Measurements from ENCODE around the gene STARD13. TPM values are rescaled to one million over a fixed set of nuclear protein-coding genes. Genes with fewer than 3 reads are reported as not detected.
A peak's percentile ranks its signal among the peaks of the same experiment; 100 is the strongest.

The STARD13 gene, protein sequence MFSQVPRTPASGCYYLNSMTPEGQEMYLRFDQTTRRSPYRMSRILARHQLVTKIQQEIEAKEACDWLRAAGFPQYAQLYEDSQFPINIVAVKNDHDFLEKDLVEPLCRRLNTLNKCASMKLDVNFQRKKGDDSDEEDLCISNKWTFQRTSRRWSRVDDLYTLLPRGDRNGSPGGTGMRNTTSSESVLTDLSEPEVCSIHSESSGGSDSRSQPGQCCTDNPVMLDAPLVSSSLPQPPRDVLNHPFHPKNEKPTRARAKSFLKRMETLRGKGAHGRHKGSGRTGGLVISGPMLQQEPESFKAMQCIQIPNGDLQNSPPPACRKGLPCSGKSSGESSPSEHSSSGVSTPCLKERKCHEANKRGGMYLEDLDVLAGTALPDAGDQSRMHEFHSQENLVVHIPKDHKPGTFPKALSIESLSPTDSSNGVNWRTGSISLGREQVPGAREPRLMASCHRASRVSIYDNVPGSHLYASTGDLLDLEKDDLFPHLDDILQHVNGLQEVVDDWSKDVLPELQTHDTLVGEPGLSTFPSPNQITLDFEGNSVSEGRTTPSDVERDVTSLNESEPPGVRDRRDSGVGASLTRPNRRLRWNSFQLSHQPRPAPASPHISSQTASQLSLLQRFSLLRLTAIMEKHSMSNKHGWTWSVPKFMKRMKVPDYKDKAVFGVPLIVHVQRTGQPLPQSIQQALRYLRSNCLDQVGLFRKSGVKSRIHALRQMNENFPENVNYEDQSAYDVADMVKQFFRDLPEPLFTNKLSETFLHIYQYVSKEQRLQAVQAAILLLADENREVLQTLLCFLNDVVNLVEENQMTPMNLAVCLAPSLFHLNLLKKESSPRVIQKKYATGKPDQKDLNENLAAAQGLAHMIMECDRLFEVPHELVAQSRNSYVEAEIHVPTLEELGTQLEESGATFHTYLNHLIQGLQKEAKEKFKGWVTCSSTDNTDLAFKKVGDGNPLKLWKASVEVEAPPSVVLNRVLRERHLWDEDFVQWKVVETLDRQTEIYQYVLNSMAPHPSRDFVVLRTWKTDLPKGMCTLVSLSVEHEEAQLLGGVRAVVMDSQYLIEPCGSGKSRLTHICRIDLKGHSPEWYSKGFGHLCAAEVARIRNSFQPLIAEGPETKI
- polyA plus RNA-seq (2013, experiment 1 of 2), result 1.7 TPM
- 2.0 TPM for polyA plus RNA-seq (2013, experiment 2 of 2)

DNA sequence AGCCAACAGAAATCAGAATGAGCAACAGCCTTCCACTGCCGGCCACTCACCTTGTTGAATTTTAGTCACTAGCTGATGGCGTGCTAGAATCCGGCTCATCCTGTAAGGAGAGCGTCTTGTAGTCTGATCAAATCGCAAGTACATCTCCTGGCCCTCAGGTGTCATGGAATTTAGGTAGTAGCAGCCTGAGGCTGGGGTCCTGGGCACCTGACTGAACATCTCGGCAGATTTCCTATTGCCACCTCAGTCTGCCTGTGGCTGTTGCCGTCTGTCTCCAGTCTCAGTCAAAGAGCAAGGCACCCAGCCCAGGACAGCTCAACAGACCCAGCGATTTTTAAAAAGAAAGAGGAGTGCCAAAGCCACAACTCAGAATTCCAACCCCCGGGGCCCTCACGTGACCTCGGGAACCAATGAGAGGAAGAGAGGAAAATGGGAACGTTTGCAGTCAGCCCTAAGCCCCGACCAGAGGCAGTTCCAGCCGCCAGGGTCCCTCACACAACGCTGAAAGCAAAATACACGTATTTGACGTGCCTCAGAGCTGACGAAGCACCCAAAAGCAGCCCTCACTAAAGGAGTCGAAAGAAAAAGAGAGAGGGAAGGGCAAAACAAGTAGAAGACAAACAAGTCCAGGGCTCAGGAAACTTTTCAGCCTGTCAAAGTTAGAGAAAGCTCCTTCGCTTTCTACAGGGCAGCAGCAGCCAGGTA lies at the start of gene STARD13:
TSS of gene STARD13 (minus strand) at position 336 of the 705 bp plus-strand sequence. CDS start at position 219, 117 bp downstream.
- Histone ChIP-seq H2AK5ac (ENCODE audit: low read length) (no peak within 1 kb of the TSS), H3K4me3 (ENCODE audit: low read length) (peak within 1 kb of the TSS; percentile 20), H3K27ac (ENCODE audit: low read depth, low read length) (peak within 1 kb of the TSS; percentile 18), H4K8ac (ENCODE audit: low read depth, low read length) (no peak within 1 kb of the TSS), H3K79me1 (ENCODE audit: low read length) (peaks cover 1% of the 10 kb centered on the region), H2BK15ac (replicated peaks; ENCODE audit: low read depth) (no peak within 1 kb of the TSS), H3K9ac (ENCODE audit: low read length) (peak within 1 kb of the TSS; percentile 53), H3K4ac (ENCODE audit: low read depth, low read length) (peak within 1 kb of the TSS; percentile 66), H3K56ac (ENCODE audit: low read length) (peak within 1 kb of the TSS; percentile 92), H4K5ac (ENCODE audit: low read length) (no peak within 1 kb of the TSS), H2BK5ac (ENCODE audit: low read length) (peak within 1 kb of the TSS; percentile 12), H3K36me3 (ENCODE audit: control insufficient read depth, insufficient read depth, low read length) (no peaks in the 10 kb centered on the region), H3K79me2 (ENCODE audit: control insufficient read depth, insufficient read depth, low read length) (no peaks in the 10 kb centered on the region), H3K27me3 (ENCODE audit: insufficient read depth, low read length, poor library complexity) (no peaks in the 10 kb centered on the region), H2BK120ac (ENCODE audit: low read depth, low read length) (no peak within 1 kb of the TSS), H3K4me2 (ENCODE audit: low read length) (peak within 1 kb of the TSS; percentile 63), H3K4me1 (ENCODE audit: control insufficient read depth, low read depth, low read length) (peaks cover 2% of the 10 kb centered on the region), H3K23ac (ENCODE audit: low read length) (no peak within 1 kb of the TSS), H3K18ac (ENCODE audit: low read length) (peak within 1 kb of the TSS; percentile 54)
- no CpG with 5 or more reads among the region's 20 CpGs for WGBS (ENCODE audit: extremely low coverage, insufficient coverage, low lambda C conversion rate)
- DNase-seq, result peak; percentile 98

DNA sequence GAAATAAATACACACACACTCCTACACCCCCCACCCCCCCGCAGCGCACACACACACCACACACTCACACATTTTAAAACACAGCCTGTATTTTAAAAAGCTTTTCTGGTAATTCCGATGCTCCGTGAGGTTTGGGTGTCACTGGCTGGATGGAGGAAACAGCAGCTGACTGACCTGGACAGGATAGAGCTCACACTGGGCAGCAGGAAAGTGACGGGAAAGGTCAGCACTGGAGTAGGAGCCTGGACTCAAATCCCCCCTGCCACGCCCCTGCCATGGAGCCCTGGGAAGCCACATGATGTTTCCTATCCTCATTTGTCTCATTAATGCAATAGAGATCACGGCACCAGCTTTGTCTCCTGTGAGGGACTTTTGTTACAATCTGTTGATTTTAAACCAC lies 49.3 kb upstream of the STARD13 start:
- no peak overlapping the region for H3K27ac ChIP-seq (ENCODE audit: low read depth, low read length)
- no peak overlapping the region for H2BK15ac ChIP-seq (replicated peaks; ENCODE audit: low read depth)
- no peak for DNase-seq
- H3K79me2 ChIP-seq (ENCODE audit: control insufficient read depth, insufficient read depth, low read length), result no peaks in the 10 kb centered on the region
- no peak overlapping the region for H4K8ac ChIP-seq (ENCODE audit: low read depth, low read length)
- H3K18ac ChIP-seq (ENCODE audit: low read length), result no peak overlapping the region
- no peak overlapping the region for H3K4me3 ChIP-seq (ENCODE audit: low read length)
- no peaks in the 10 kb centered on the region for H3K79me1 ChIP-seq (ENCODE audit: low read length)
- no peaks in the 10 kb centered on the region for H3K4me1 ChIP-seq (ENCODE audit: control insufficient read depth, low read depth, low read length)
- no peak overlapping the region for H4K5ac ChIP-seq (ENCODE audit: low read length)
- no CpG with 5 or more reads among the region's 7 CpGs for WGBS (ENCODE audit: extremely low coverage, insufficient coverage, low lambda C conversion rate)
- no peak overlapping the region for H3K4me2 ChIP-seq (ENCODE audit: low read length)
- H3K9ac ChIP-seq (ENCODE audit: low read length), result no peak overlapping the region
- no peak overlapping the region for H2BK120ac ChIP-seq (ENCODE audit: low read depth, low read length)
- H3K4ac ChIP-seq (ENCODE audit: low read depth, low read length), result no peak overlapping the region
- H2BK5ac ChIP-seq (ENCODE audit: low read length), result no peak overlapping the region
- no peak overlapping the region for H2AK5ac ChIP-seq (ENCODE audit: low read length)
- no peak overlapping the region for H3K23ac ChIP-seq (ENCODE audit: low read length)
- no peaks in the 10 kb centered on the region for H3K27me3 ChIP-seq (ENCODE audit: insufficient read depth, low read length, poor library complexity)
- no peak overlapping the region for H3K56ac ChIP-seq (ENCODE audit: low read length)
- no peaks in the 10 kb centered on the region for H3K36me3 ChIP-seq (ENCODE audit: control insufficient read depth, insufficient read depth, low read length)

DNA sequence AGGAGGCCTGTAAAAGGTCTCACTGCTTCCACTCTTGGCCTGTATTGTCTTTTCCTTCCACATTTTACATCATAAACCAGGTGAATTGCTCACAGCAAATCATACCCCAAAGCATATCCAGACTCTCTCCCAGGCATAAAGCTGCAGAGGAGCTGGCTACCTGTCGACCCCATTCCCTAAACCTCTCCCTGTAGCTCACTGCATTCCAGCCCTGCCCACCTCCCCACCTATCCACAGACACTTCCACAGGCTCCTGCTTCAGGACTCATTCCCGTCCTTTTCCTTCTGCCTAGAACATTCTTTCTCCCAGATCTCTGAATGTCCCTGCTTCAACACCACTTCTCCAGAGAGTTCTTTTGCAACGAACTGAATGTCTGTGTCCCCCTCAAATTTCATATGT lies 46.4 kb upstream of the STARD13 start:
- Histone ChIP-seq H4K8ac (ENCODE audit: low read depth, low read length) (no peak overlapping the region), H3K36me3 (ENCODE audit: control insufficient read depth, insufficient read depth, low read length) (no peaks in the 10 kb centered on the region), H3K79me2 (ENCODE audit: control insufficient read depth, insufficient read depth, low read length) (no peaks in the 10 kb centered on the region), H2AK5ac (ENCODE audit: low read length) (no peak overlapping the region), H3K4ac (ENCODE audit: low read depth, low read length) (no peak overlapping the region), H3K9ac (ENCODE audit: low read length) (no peak overlapping the region), H3K27me3 (ENCODE audit: insufficient read depth, low read length, poor library complexity) (no peaks in the 10 kb centered on the region), H2BK5ac (ENCODE audit: low read length) (no peak overlapping the region), H3K23ac (ENCODE audit: low read length) (no peak overlapping the region), H3K56ac (ENCODE audit: low read length) (no peak overlapping the region), H2BK15ac (replicated peaks; ENCODE audit: low read depth) (no peak overlapping the region), H3K79me1 (ENCODE audit: low read length) (no peaks in the 10 kb centered on the region), H2BK120ac (ENCODE audit: low read depth, low read length) (no peak overlapping the region), H3K4me2 (ENCODE audit: low read length) (no peak overlapping the region), H3K27ac (ENCODE audit: low read depth, low read length) (no peak overlapping the region), H3K4me3 (ENCODE audit: low read length) (no peak overlapping the region), H3K18ac (ENCODE audit: low read length) (no peak overlapping the region), H3K4me1 (ENCODE audit: control insufficient read depth, low read depth, low read length) (no peaks in the 10 kb centered on the region), H4K5ac (ENCODE audit: low read length) (no peak overlapping the region)
- DNase-seq, result no peak
- WGBS (ENCODE audit: extremely low coverage, insufficient coverage, low lambda C conversion rate), result no CpG with 5 or more reads among the region's 3 CpGs

DNA sequence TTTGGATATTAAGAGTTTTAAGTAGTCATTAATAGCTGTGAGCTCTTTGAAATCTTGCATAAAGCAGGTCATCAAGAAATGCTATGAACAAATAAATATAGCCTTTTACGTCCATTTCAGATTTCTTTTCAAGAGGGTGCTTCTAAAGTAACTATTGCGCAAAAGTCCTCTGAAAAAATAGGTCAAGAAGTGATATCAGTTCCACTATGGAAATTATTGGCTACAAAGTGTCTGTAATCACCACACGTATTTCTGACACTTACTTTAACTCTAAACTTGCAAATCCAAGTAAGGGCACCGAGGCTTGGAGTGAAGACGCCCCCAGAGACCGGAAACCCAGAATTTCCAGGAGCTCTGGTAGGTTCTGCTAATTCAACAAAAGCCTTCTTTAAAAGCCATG lies 44.9 kb upstream of the STARD13 start:
- DNase-seq, result no peak
- H2AK5ac ChIP-seq (ENCODE audit: low read length), result no peak overlapping the region
- no peaks in the 10 kb centered on the region for H3K4me1 ChIP-seq (ENCODE audit: control insufficient read depth, low read depth, low read length)
- no peak overlapping the region for H3K4me2 ChIP-seq (ENCODE audit: low read length)
- H4K5ac ChIP-seq (ENCODE audit: low read length), result no peak overlapping the region
- H3K4ac ChIP-seq (ENCODE audit: low read depth, low read length), result no peak overlapping the region
- H3K56ac ChIP-seq (ENCODE audit: low read length), result no peak overlapping the region
- H3K36me3 ChIP-seq (ENCODE audit: control insufficient read depth, insufficient read depth, low read length), result no peaks in the 10 kb centered on the region
- H3K4me3 ChIP-seq (ENCODE audit: low read length), result no peak overlapping the region
- no CpG with 5 or more reads among the region's 6 CpGs for WGBS (ENCODE audit: extremely low coverage, insufficient coverage, low lambda C conversion rate)
- H3K79me1 ChIP-seq (ENCODE audit: low read length), result no peaks in the 10 kb centered on the region
- H3K9ac ChIP-seq (ENCODE audit: low read length), result no peak overlapping the region
- H3K23ac ChIP-seq (ENCODE audit: low read length), result no peak overlapping the region
- H3K27ac ChIP-seq (ENCODE audit: low read depth, low read length), result no peak overlapping the region
- no peak overlapping the region for H3K18ac ChIP-seq (ENCODE audit: low read length)
- no peaks in the 10 kb centered on the region for H3K27me3 ChIP-seq (ENCODE audit: insufficient read depth, low read length, poor library complexity)
- H2BK15ac ChIP-seq (replicated peaks; ENCODE audit: low read depth), result no peak overlapping the region
- no peak overlapping the region for H4K8ac ChIP-seq (ENCODE audit: low read depth, low read length)
- no peak overlapping the region for H2BK5ac ChIP-seq (ENCODE audit: low read length)
- H2BK120ac ChIP-seq (ENCODE audit: low read depth, low read length), result no peak overlapping the region
- H3K79me2 ChIP-seq (ENCODE audit: control insufficient read depth, insufficient read depth, low read length), result no peaks in the 10 kb centered on the region

DNA sequence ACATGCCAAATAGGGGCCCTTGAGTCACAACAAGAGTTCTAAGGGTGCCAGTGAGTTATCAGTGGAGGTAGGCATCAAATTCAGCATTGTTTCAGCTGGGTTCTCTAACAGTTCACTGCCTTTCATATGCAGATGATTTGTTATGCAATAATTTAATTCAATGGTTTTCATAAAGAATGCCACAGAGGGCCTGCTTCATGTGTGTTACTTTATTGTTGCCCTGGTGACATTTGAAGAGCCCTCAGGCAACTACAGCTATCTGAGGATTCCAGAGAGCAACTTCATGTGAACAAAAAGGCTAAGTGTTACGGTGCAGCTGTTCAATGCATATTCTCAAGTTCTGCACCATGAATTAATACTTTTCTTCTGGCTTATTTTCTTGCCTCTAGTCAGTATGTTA lies 43.1 kb upstream of the STARD13 start:
- Histone ChIP-seq H4K5ac (ENCODE audit: low read length) (no peak overlapping the region), H3K79me1 (ENCODE audit: low read length) (no peaks in the 10 kb centered on the region), H3K4me3 (ENCODE audit: low read length) (no peak overlapping the region), H3K18ac (ENCODE audit: low read length) (no peak overlapping the region), H3K36me3 (ENCODE audit: control insufficient read depth, insufficient read depth, low read length) (no peaks in the 10 kb centered on the region), H2AK5ac (ENCODE audit: low read length) (no peak overlapping the region), H3K9ac (ENCODE audit: low read length) (no peak overlapping the region), H3K4me1 (ENCODE audit: control insufficient read depth, low read depth, low read length) (no peaks in the 10 kb centered on the region), H3K79me2 (ENCODE audit: control insufficient read depth, insufficient read depth, low read length) (no peaks in the 10 kb centered on the region), H2BK15ac (replicated peaks; ENCODE audit: low read depth) (no peak overlapping the region), H2BK5ac (ENCODE audit: low read length) (no peak overlapping the region), H2BK120ac (ENCODE audit: low read depth, low read length) (no peak overlapping the region), H3K23ac (ENCODE audit: low read length) (no peak overlapping the region), H3K27me3 (ENCODE audit: insufficient read depth, low read length, poor library complexity) (no peaks in the 10 kb centered on the region), H3K4ac (ENCODE audit: low read depth, low read length) (no peak overlapping the region), H4K8ac (ENCODE audit: low read depth, low read length) (no peak overlapping the region), H3K56ac (ENCODE audit: low read length) (no peak overlapping the region), H3K27ac (ENCODE audit: low read depth, low read length) (no peak overlapping the region), H3K4me2 (ENCODE audit: low read length) (no peak overlapping the region)
- DNase-seq, result peak; percentile 8
- no CpG with 5 or more reads among the region's 1 CpG for whole genome bisulfite sequencing (ENCODE audit: extremely low coverage, insufficient coverage, low lambda C conversion rate)
